LNCAP (cell line): Measurements from ENCODE around the gene GLIS2.

Experiments used
- CTCF ChIP-seq: fragments of 450-650 bp; IDR thresholded peaks from 2 replicates; pipeline ENCODE4 v1.5.1; 2017; ENCODE audit warnings: mild to moderate bottlenecking

The GLIS2 gene

DNA sequence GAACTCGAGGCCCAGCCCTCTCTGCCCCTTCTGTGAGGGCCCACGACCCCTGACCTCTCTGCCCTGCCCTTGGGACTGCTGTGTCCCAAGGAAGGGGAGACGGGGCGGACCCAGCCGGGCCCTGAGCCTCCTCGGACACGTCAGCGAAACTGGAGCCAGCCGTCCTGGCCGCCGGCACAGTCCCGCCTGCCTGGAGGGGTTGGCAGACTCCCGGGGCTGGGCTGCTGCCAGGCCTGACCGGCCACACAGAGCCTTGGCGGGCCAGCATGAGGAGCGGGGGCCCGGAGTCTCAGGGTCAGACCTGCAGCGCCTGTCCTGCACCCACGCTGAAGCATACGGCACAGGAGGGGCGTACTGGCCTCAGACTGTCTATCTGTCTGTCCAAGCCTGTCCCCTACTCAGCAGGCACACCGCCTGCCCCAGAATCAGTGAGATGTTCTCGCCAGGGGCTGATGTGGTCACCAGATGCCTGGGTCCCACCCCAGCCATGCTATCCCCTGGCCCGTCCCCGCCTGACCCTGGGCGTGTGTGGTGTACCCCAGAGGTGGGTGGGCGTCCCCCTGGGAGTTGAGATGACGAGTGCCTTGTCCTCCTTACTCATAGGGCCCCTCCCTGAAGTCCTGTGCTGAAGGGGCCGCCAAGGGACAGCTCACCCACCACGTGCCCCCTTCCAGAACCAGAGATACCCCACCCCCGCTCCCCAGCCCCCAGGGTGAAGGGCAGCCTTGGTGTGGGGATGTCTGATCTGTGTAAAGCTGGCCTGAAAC is 60.4 kb downstream of the GLIS2 start:
- TF ChIP-seq CTCF = no peak

DNA sequence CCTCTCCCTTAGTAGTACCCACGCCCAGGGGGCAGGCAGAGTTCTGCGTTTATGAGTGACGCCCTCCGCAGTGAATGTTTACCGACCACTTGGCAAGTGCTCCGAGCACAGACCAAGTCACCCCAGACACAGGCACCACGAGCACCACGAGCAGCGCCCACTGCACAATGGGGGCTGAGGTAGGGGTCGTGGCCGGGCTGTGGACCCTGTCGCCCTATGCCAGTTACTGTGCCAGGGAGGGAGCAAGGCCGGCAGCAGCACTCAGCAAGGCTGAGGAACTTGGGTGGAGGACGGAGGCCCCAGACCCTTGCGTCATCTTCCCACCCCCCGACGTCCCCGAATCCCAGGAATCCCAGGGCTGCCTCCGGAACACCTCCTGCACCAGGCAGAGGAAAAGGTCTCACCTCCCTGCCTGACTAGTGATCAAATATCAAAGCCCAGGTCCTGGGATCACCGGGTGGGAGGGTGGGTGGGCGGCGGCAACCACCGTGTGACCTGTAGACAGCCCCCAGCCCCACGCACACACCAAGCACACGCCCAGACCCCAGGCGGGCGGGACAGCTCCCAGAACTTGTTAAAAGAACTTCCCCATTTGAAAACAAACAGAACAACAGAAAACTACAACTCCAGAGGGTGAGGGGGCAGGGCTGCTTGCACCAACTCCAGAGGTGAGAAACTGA is 61.2 kb downstream of the GLIS2 start:
- no peak for TF ChIP-seq CTCF

- no peak for TF ChIP-seq CTCF
Measured at GRCh38 chr16:4377573-4378154, 61.8 kb downstream of the GLIS2 start.

DNA sequence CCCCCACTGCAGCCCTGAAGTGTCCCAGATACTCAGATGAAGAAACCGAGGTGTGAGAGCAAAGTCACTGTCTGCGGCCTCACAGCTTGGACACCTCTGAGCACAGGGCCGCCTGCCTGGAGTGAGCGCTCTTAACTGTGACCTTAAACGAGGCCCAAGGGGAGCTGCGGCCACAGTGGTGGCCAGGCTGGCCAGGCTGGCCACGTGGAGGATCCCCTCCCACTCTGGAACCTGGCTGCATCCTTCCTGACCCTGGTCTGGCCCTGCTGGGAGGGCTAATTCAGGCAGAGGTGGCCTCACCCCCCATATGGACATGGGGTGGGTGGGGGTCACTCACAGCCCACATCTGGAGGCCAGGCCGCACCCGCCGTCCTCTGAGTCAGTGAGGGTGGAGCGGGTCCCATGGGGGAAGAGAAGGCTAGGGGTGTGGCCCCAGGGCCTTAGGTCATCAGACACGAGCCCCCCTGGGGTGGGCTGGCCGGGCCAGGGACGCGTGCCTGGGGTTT is 62.3 kb downstream of the GLIS2 start:
- no peak for TF ChIP-seq CTCF

DNA sequence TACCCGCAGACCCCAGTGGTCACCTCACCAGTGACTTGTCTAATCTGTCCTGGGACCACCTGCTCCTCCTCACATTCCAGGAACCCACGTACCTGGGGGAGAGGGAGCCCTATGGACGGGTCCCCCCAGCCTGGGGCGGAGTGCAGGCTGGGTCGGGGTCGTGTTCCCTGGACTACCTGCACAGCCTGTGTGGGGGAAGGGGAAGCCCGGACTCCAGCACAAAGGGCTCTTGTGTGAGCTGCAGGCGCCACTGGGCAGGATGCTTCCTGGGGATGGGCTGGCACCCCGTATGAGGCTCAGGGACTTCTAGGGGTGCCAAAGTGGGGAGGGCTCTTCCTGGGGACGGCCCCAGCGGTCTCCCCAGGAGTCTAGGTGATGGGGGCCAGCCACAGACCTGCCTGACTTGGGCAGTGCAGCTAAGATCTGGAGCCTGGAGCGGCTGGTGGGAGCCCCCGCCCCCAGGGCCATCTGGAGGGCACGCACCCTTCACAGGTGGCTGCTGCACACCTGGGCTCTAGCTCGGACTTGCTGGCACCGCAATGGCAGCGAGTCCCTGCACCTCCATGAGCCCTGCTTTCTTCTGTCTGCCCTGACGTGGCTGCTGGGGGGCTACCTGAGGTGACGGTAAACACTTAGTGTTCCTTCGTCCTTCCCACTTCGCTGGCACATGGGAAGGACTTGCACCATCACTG is 63.3 kb downstream of the GLIS2 start:
- TF ChIP-seq CTCF = no peak

DNA sequence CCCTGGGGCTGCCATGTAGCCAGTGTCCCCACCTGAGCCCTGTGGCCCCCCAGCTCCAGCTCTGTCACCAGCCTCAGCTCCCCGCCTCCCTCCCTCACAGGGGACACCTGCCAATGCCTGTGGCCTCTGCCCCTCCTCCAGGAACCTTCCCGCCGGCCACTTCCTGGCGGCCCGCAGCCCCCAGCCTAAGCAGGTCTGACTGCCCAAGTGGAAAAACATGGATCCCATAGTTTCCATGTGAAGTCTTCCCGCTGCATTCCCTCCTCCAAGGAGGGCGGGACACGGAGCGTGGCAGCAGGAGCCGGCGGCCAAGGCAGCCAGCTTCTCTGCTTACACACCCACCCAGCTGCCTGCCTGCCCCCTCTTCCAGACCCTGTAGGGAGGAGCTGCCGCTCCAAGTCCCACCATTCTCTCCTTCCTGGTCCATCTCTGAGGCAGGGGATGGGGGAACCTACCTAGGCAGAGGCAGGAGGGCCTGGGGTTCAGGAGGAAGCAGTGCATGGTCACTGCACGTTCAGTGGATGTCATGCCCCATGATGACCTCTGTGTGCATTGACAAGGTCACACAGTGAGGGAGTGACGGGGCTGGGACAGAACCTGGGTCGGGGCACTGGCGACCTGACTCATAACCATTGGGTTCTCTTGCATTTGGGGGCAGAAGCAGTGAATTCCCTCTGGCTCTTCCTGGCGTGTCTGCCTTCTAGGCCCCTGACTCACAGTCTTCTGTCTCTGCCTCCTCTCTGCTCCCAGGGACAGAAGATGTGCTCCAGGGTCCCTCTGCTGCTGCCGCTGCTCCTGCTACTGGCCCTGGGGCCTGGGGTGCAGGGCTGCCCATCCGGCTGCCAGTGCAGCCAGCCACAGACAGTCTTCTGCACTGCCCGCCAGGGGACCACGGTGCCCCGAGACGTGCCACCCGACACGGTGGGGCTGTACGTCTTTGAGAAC is 64.5 kb downstream of the GLIS2 start:
- TF ChIP-seq CTCF = no peak
